NCI-H2196 treated with DMSO at 0.1 percent for 48 hours (cell line): ENCODE data around the gene CALHM3.
"Not testable (repeated sequence)": the region's sequence is repeated elsewhere in the genome, so short reads cannot be mapped to it uniquely, and the experiment has no call there.

ENCODE experiments used
- DNase-seq: peaks from one replicate; lab custom pipeline; 2025; ENCODE audit not compliant: unreplicated experiment; lab: John Stamatoyannopoulos, UW

The CALHM3 gene, protein sequence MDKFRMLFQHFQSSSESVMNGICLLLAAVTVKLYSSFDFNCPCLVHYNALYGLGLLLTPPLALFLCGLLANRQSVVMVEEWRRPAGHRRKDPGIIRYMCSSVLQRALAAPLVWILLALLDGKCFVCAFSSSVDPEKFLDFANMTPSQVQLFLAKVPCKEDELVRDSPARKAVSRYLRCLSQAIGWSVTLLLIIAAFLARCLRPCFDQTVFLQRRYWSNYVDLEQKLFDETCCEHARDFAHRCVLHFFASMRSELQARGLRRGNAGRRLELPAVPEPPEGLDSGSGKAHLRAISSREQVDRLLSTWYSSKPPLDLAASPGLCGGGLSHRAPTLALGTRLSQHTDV

DNA sequence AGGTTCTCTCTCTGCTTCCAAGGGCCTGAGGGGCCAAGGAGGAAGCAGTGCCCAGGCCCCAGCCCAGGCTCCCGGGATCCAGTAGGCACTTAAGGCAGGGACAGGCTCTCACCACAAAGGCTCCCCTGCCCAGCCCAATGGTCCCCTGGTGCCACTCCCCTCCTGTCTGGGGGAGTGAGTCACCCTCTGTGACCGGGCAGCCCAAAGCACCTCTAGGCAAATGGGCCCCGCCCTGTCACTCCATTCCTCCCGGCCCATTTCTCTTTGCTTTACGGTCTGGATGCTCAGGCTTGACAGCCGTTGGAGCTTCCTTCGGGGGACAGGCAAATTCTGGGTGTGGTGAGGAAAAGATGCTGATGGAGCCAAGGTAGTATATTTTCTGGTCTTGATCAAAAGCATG, at the start of gene CALHM3:
TSS of gene CALHM3 (minus strand) at position 106 of the 400 bp plus-strand sequence. CDS start 208 bp downstream, outside the sequence.
- no peak for DNase-seq

DNA sequence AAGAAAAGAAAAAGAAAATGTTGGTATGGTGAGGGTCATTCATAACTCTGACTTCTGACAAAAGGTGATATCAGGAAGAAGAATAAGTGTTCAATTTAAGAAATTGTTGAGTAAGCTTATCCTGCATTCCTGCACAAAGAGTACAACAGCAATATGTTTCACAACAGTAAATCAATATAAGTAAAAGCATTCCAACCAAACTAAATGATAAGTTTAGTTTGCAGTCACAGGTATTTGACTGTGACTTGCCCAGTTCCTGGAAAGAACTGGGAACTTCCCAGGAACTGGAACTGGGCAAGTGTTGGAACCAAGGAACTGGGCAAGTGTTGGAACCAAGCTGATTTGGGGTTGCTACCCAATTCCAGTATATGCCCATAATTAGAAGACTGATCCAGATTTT, 49.5 kb upstream of the CALHM3 start:
- no peak for DNase-seq

DNA sequence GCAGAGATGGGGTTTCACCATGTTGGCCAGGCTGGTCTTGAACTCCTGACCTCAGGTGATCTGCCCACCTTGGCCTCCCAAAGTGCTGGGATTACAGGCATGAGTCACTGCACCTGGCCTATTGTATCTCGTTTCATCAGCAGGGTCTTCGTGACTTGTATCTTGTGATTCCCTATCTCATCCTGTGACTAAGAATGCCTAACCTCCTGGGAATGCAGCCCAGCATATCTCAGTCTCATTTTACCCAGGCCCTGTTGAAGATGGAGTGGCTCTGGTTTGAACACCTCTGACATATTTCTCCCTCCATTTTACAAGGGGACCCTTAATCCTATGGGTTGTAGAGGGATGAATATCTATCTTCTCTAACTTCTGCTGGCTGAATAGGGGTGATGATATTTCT, 48.4 kb upstream of the CALHM3 start:
- not testable (repeated sequence) for DNase-seq

DNA sequence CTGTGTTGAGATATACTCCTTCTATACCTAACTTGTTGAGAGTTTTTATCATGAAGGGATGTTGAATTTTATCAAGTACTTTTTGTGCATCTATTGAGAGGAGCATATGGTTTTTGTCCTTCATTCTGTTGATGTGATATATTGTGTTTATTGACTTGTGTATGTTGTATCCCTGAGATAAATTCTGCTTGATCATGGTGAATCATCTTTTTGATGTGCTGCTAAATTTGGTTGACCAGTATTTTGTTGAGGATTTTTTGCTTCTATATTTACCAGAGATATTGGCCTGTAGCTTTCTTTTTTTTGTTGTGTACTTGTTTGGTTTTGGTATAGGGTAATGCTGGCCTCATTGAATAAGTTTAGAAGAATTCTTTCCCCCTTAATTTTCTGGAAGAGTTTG, 46.9 kb upstream of the CALHM3 start:
- DNase-seq: no peak

DNA sequence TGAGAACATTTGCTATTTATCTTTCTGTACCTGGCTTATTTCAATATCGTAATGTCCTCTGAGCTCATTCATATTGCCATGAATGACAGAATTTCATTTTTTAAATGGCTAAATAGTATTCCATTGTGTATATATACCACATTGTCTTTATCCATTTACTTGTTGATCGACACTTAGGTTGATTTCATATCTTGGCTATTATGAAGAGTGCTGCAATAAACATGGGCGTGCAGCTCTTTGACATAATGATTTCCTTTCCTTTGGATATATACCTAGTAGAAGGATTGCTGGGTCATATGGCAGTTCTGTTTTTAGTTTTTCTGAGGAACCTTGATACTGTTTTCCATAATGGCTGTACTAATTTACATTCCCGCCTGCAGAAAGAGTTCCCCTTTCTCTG, 44.6 kb upstream of the CALHM3 start:
- no peak for DNase-seq

DNA sequence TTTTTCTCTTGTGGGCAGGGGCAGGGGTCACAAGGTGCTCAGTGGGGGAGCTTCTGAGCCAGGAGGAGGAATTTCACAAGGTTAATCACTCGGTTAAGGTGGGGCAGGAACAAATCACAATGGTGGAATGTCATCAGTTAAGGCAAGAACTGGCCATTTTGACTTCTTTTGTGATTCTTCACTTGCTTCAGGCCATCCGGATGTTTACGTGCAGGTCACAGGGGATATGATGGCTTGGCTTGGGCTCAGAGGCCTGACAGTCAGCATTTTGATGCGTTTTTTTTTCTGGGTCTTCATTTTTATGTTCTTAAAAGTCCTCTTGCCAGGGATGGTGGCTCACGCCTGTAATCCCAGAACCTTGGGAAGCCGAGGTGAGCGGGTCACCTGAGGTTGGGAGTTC, 43.0 kb upstream of the CALHM3 start:
- DNase-seq: not testable (repeated sequence)

DNA sequence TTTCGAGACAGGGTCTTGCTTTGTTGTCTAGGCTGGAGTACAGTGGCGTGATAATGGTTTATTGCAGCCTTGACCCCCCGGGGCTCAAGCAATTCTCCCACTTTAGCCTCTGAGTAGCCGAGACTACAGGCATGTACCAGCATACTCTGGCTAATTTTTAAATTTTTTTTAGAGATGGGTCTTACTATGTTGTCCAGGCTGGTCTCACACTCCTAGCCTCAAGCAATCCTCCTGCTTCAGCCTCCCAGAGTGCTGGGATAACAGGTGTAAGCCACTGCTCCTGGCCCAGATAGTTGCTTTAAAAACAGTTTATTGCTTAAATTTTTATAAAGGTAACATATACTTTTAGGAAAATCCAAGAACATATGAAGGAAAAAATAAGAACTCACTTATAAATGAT, 40.8 kb upstream of the CALHM3 start:
- no peak for DNase-seq

DNA sequence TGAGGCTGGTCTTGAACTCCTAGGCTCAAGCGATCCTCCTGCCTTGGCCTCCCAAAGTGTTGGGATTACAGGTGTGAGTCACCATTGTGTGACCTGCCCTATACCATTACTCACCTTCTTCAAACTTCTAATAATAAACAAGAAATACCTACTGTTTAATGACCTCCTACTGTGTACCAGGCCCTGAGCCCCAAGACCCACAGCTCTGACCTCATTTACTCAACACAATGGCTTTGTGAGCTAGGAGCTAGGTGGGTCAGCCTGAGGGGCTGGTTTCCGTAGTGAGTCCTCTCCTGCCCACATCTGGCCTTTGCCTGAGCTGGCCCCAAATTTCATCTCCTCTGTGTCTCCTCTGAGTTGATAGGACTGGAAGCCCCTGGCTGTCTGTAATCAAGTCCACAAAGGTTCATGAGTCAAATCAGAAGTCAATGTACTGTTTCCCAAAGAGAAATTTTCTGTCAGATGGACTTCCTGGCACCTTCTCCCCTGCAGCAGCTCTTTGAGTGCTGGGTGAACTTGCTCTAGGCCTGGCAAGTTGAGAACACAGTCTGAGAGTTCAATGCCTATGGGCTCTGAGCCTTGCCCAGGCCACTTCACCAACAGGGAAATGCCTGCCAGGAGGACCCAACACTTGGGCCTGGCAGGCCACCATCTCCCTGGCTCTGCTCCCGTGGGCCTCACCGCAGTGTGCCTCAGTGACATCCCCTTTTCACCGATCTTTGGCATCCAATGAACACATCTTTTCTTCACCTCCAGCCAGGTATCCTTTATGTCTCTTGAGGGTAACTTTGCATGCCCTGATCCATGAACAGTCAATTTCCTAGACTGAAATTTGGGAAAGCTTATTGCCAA, 38.4 kb upstream of the CALHM3 start:
- DNase-seq: no peak

DNA sequence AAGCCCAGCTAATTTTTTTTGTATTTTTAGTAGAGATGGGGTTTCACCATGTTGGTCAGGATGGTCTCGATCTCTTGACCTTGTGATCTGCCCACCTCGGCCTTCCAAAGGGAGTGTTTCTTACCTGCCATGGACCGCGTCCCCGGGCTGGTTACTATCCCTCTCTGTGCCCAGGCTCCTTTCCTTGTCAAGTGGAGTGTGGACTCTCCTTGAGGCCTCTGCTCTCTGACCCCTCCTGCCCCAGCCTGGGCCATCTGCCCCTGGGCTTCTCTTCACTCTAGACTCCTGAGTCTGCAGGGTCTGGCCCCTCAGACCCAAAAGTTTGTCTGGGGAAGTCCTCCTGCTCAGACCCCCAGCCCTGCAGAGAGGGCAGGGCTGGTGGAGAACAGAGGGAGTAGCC, 35.2 kb upstream of the CALHM3 start:
- no peak for DNase-seq

DNA sequence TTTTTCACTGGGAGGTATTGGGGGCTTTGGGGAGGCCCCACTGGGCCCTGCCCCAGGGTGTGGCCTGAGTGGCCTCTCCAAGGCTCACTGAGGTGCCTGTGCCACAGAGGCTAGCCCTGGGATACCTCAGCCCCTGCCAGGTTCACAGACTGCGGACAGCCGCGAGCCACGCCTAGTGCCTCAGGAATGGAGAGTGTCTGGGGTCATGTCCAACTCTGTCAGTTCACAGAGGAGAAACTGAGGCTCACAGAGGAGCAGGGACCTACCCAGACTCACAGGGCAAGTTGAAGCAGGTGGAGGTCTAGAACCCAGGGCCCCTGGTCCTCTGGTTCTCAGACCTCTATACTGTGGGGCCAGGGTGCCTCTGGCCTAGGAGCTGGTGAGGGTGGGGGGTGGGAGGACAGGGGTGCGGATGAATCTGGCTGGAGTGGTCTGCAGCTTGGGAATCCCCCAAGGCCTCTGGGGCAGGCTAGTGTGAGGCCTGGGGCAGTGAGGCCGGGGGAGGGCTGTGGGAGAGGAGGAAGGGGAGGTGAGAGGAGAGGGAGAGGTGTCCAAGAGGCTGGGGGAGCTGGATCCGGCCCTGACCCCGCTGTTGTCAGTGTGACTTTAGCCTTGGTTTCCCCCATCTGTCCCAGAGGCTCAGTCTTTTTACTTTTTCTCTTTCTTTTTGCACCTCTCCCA, 34.5 kb upstream of the CALHM3 start:
- no peak for DNase-seq

DNA sequence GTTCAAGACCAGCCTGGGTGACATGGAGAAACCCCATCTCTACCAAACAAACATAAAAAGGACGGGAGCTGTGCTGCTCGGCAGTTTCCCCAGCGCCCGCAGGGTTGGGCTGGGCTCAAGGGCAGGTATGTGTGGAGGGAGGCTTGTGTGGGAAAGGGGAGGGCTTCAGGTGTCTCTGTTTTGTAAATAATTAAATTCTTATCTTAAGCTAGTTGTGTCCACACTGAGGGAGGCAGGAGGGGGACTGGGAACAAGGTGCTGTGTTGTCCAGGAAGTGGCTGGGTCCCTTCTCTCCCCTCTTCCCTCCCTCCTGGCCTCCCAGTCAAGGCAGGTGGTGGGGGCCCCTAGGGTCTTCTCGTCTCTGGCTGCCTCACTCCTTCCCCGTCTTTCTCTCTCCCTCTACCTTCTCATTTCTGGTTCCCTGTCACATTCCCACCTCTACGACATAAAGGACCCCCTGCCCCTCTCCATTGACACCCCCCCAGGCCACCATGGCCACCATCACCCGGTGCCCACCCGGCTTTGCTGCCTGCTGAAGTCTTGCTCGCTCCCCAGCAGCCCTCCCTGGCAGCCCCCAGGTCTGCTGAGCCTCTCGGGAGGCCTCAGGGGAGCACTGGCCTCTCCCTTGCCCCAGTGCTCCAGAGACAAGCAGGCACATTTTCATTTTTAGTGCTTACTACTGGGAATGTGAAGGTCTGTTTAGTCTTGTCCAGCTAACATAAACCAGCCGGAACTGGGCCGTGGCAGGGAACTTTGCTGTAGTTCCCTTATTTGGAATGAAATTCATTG, 33.7 kb upstream of the CALHM3 start:
- DNase-seq: no peak

DNA sequence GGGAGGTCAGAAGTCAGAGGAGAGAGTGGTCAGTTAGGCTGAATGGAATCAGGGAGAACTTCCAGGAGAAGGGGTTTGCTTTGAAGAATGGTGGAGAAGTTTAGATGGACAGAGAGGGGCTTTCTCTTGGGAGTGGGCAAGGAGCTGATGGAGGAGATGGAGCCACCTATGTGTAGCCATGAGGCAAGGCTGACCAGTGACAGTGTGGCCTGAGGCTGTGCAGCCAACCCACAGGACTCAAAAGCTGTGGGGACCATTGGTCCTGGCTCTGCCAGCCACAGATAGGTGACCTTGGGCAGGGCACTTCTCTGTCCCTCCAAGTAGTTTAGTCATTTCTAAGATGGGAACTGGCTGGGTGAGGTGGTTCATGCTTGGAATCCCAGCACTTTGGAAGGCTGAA, 33.1 kb upstream of the CALHM3 start:
- no peak for DNase-seq

DNA sequence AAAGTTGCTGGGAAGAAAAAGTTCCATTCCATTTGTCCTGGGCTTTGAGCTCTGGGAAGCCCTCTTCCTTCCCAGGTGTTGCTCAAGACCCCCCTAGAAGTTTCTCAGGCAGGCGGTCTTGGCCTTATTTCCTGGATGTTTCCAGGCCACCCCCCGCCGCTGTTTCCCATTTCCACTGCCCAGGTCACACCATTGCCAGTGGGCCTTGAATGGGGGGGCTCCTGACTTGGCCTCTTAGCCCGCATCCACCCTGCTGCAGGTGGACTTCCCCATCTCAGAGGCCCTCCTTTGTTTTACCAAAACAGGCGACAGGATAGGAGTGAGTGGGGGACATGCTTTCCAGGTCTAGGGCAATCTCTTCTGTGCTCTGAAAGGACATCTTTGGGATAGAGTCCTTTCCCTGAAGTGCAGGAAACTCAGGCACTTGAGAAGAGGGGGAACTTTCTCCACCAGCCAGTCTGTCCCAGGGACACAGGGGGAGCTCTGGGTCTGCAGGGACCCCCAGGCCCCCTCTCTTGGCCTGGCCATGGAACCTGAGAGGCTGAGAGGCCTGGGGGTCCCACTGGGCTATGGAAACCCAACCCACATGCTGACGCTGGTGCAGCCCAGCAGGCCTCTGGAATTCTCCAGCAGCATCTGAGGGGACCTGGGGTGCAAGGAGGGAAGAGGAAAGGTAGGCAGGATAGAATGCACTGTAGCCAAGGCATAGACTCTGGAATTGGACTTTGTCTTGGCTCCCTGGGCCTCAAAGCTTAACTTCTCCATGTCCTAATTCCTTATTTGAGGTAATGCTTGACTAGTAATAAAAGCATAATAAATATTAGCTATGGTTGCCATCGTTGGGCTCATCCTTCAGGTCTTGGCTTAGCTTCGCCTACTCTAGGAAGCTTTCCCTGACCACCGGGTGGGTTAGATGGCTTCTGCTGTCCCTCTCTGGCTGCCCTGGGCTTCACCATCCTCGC, 32.0 kb upstream of the CALHM3 start:
- DNase-seq: no peak

DNA sequence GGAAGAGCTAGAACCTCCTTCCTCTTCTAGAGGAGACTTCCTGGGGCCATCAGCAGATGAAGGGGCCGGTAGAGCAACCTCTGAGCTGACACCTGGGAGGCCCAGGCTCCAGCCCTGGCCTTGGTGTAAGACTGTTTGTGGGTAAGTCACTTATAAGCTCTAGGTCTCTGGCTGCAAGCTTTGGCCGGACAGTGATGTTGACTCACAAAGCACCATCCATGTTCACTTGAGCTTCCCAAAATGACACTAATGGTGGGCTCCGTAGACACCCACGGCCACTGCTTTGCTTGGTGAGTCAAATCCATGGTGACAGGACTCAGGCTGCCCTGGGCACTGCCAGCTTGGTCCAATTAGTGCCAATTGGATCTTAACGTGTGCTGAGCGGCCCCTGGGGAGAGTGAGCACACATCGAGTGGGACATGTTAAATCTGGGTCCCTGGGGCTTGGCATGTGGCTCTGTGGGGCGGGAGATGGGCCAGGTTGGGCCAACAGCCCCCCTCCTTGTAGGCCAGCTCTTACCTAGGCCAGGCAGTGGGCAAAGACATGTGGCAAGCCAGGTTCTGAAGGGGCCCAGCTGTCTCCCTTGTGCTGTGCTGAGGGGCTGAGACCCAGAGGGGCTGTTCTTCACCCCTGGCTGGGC, 31.1 kb upstream of the CALHM3 start:
- DNase-seq: no peak

DNA sequence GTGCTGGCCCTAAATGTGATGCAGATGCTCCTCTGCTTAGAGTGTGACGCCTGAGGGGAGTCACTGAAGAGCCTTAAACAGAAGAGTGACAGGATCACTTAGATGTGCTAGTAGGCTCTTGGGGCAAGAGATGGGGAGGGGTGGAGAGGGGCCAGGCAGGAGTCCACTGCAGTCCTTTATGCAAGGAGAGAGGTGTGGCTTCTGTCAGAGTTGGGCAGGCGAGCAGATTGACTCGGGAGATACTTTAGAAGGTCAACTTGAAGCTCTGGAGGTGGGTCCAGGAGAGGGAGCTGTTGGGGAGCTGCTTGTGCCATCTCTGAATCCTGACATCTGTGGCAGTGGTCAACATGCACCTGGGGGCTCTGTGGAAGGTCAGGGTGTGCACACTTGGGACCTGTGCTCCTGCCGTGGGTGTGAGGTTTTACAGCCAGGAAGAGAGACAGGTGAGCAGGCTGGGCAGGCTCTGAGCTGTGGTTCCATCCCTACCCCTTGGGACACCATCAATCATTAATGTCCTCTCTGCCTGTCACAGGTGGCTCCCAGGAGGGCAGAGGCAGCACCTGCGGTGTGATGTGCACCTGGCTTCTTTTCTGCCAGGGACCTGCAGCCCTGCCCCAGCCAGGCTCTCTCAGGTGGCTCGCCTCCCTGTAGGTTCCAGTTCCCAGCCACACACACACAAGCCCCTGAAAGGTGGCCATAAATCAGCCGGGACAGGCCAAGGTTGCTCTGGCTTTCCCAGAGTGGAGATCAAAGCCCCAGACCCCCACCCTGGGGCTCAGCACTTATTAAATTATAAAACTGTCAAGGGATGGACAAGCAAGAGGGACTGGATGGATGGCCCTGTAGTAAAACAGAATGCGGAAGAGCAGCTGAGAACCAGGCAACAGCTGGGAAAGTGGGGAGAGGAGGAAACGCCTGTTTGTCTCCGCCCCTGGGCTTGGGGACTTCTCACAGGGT, 28.5 kb upstream of the CALHM3 start:
- DNase-seq: no peak

DNA sequence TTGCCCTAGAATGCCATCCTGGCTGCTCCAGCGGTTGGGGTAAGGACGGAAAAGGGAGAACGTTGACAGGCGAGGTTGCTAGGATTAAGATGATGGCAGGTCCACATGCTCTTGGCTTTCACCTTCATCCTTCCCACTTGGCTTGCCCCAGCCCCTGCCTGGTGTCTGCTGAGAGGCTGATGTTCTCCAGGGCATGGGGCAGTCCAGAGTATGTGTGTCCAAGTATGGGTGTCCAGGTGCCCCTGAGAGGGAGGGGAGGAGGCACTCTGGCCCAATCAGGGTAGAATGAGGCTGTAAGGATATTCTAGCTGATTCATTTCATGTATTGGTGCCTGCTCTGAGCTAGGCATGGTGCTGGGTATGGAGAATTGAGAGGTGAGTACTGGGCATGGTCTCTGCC, 27.0 kb upstream of the CALHM3 start:
- DNase-seq: no peak

DNA sequence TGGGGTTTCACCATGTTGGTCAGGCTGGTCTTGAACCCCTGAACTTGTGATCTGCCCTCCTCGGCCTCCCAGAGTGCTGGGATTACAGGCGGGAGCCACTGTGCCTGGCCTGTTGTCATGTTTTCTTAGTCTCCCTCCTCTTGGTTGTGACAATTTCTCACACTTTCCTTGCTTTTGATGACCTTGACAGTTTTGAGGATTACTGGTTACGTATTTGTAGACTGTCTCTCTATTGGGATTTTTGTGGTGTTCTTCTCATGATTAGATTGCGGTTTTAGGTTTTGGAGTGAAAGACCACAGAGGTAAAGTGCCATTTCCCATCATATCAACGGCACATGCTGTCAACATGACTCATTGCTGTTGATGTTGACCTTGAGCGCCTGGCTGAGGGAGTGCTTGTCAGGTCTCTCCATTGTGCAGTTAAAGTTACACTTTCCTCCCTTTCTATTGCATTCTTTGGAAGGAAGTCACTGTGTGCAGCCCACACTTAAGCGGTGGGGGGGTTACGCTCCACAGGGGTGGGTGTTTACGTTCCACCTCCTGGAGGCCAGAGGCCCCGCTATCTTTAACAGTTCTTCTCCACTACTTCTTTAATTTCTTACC, 25.2 kb upstream of the CALHM3 start:
- DNase-seq: no peak

DNA sequence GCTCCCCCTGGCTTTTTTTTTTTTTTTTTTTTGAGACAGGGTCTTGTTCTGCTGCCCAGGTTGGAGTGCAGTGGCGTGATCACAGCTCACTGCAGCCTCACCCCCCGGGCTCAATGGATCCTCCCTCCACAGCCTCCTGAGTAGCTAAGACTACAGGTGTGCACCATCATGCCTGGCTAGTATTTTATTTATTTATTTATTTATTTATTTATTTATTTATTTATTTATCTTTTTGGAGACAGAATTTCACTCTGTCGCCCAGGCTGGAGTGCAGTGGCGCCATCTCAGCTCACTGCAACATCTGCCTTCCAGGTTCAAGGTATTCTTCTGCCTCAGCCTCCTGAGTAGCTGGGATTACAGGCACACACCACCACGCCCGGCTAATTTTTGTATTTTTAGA, 24.7 kb upstream of the CALHM3 start:
- not testable (repeated sequence) for DNase-seq
